Measurements from ENCODE around the gene CLHC1.

DNA sequence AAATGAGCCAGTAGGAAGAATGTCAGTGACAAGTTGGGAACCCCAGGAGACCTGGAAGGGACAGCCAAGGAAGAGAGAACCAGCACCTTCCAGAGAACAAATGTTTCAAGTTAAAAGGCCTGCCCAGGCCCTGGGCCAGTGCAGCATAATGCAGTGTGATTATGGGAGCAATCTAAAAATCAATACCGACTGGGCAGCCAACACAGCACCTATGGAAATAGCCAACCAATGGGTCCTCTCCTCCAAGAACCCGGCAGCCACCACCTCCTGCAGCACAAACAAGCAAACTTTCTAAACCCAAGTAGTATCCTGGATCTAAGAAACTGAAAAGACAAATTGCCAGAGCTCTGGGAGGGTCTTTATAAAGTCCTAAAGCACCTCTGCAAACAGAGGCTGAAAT lies 71.7 kb downstream of the CLHC1 start:
- no peak for TF ChIP-seq CTCF (IDR thresholded peaks at IDR 0.05)
- TF ChIP-seq EZH2 (IDR thresholded peaks at IDR 0.05; ENCODE audit: borderline replicate concordance, insufficient read depth, low read depth, low read length, poor library complexity, severe bottlenecking) = no peak

All from B cell (primary cell).